Dendritic cell treated with granulocyte-macrophage colony-stimulating factor and Interleukin-4, amounts not matched to agents 40 ng/mL and 50 ng/mL, for 4 days (primary cell): ENCODE results near the gene CTSZ.
"Not testable (repeated sequence)": the region's sequence is repeated elsewhere in the genome, so short reads cannot be mapped to it uniquely, and the experiment has no call there.

Source experiments
- H3K27ac Mint-ChIP-seq: one replicate; pipeline ENCODE4 v1.8.0; 2022; ENCODE audit warnings: mild to moderate bottlenecking, mixed read lengths
- H3K27me3 Mint-ChIP-seq: one replicate; pipeline ENCODE4 v1.8.0; 2022; ENCODE audit warnings: mild to moderate bottlenecking, mixed read lengths
- H3K36me3 Mint-ChIP-seq: one replicate; pipeline ENCODE4 v1.8.0; 2022; ENCODE audit warnings: low read depth, mixed read lengths
- H3K4me1 Mint-ChIP-seq: one replicate; pipeline ENCODE4 v1.8.0; 2022; ENCODE audit warnings: low read depth, mixed read lengths
- H3K4me3 Mint-ChIP-seq: one replicate; pipeline ENCODE4 v1.8.0; 2022; ENCODE audit warnings: mild to moderate bottlenecking, moderate library complexity, mixed read lengths
- H3K9me3 Mint-ChIP-seq: one replicate; pipeline ENCODE4 v1.8.0; 2022; ENCODE audit warnings: mixed read lengths
- intact Hi-C: fragments of 100-400 bp; cut with micrococcal nuclease; formaldehyde crosslinking; loops from one replicate; pipeline ENCODE4 v1.15.0; 2022

CTSZ gene

DNA sequence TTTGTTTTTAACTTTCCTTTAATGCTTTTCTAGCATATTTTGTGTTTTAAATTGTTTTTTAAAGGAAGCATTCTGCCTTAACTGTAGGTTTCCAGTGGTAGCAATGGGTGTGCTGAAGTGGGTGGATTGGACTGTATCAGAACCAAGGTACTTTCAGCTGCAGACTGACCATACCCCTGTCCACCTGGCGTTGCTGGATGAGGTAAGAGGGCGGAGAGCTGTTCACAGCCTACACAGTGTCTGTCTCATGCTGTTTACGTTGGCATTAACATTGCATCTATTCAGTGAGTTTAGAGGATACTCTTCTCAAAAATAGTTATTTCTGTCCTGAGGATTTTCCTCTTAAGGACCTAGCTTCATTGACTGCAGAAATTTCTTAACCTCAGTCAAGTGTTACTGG is 14.1 kb downstream of the CTSZ start:
- H3K36me3 Mint-ChIP-seq = peaks cover 98% of the 10 kb centered on the region
- no peak overlapping the region for H3K4me3 Mint-ChIP-seq
- H3K9me3 Mint-ChIP-seq = no peaks in the 10 kb centered on the region
- no peaks in the 10 kb centered on the region for H3K27me3 Mint-ChIP-seq
- peak overlapping the region; percentile 41 for H3K27ac Mint-ChIP-seq
- H3K4me1 Mint-ChIP-seq = peaks cover 29% of the 10 kb centered on the region
- intact Hi-C loops = loop anchor here (5.0 kb wide), 1 partner anchor 96 kb away; no protein-coding TSS in a partner anchor

DNA sequence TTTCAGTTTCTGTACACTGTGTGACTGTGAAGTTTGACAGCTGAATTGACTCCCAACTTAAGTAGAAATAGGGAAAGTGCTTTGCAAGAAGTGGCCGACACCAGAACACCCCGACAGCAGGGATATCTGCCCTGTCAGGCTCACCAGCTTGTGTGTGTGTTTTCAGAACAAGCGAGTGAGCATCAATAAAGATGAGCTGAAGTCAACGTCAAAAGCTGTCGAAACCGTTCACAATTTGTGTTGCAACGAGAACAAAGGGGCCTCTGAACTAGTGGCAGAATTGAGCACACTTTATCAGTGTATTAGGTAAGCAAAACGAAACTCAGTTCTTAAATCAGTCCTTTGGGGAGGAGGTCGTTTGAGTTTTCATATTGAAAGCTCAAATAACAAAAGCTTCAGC is 15.3 kb downstream of the CTSZ start:
- intact Hi-C loops = loop anchor here (5.0 kb wide), 1 partner anchor 94 kb away; no protein-coding TSS in a partner anchor
- peaks cover 98% of the 10 kb centered on the region for H3K36me3 Mint-ChIP-seq
- H3K4me3 Mint-ChIP-seq = no peak overlapping the region
- H3K27ac Mint-ChIP-seq = peak overlapping the region; percentile 66
- H3K27me3 Mint-ChIP-seq = no peaks in the 10 kb centered on the region
- peaks cover 24% of the 10 kb centered on the region for H3K4me1 Mint-ChIP-seq
- no peaks in the 10 kb centered on the region for H3K9me3 Mint-ChIP-seq

DNA sequence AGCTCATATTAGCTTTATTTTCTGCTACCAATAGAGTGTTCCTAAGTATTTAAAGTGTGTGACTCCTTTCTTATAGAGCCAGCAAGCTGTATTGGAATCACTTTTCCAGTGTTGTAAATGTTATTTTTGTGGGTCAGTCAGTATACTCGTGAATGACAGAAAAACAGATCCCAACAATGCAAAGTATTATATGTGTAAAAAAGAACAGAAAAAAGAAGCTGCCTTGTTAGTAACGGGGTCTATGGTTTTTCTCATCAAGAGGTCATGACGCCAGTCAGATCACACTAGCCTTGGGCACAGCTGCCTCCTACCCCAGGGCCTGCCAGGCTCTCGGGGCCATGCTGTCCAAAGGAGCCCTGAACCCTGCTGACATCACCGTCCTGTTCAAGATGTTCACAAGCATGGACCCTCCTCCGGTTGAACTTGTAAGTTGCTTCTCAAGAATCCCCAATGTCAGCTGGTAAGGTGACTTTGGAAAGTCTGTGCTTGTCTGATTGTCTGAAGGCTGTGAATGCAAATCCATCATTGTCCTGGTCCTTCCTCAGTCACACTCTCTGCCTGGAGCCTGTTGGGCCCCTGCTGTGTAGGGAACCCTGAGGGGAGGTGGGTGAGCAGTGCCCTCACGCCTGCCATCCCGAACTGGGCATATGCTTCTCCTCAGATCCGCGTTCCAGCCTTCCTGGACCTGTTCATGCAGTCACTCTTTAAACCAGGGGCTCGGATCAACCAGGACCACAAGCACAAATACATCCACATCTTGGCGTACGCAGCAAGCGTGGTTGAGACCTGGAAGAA is 16.2 kb downstream of the CTSZ start:
- Mint-ChIP-seq H3K4me3 (no peak overlapping the region), H3K27ac (no peak overlapping the region), H3K9me3 (no peaks in the 10 kb centered on the region), H3K36me3 (peaks cover 98% of the 10 kb centered on the region), H3K4me1 (peaks cover 21% of the 10 kb centered on the region), H3K27me3 (no peaks in the 10 kb centered on the region)
- intact Hi-C loops = loop anchor here (5.0 kb wide), 1 partner anchor 94 kb away; no protein-coding TSS in a partner anchor

DNA sequence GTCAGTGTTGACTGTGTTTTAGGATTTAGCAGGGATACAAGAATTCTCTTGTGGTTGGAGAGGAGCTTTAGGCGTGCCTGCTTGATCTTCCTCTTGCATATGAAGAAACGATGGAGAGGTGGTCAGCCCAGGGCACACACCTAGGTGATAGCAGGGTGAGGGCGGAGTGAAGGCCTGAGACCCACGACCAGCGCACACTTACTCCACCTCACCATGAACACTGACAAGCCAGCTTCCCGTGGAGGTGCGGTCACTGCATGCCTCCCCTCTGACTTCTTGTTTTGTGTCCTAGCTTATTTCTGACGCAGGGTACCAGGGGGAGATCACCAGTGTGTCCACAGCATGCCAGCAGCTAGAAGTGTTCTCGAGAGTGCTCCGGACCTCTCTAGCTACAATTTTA is 17.9 kb downstream of the CTSZ start:
- H3K36me3 Mint-ChIP-seq = peaks cover 89% of the 10 kb centered on the region
- no peak overlapping the region for H3K27ac Mint-ChIP-seq
- H3K4me1 Mint-ChIP-seq = peaks cover 29% of the 10 kb centered on the region
- no peaks in the 10 kb centered on the region for H3K9me3 Mint-ChIP-seq
- intact Hi-C loops = loop anchor here (10.0 kb wide), 1 partner anchor 46 kb away; the partner anchor contains the start of gene ATP5F1E
- H3K27me3 Mint-ChIP-seq = no peaks in the 10 kb centered on the region
- no peak overlapping the region for H3K4me3 Mint-ChIP-seq

DNA sequence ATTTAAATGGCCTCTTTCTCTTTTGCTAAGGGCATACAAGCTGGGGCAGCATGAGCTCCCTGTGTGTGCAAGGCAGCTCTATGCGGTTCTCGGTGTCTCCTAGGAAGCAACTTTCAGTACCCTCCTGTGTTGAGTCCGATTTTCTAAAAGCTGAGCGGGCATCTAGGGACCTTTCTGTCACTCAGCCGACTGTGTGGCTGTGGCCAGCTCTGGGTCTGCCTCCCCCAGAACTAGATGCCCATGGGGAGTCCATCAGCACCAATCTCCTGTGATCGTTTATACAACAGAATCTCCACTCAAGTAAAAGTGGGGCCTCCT is 18.5 kb downstream of the CTSZ start:
- Mint-ChIP-seq H3K27me3 (no peaks in the 10 kb centered on the region), H3K36me3 (peaks cover 83% of the 10 kb centered on the region), H3K9me3 (no peaks in the 10 kb centered on the region), H3K27ac (no peak overlapping the region), H3K4me1 (peaks cover 35% of the 10 kb centered on the region), H3K4me3 (no peak overlapping the region)
- intact Hi-C loops = loop anchor here (10.0 kb wide), 1 partner anchor 46 kb away; the partner anchor contains the start of gene ATP5F1E

DNA sequence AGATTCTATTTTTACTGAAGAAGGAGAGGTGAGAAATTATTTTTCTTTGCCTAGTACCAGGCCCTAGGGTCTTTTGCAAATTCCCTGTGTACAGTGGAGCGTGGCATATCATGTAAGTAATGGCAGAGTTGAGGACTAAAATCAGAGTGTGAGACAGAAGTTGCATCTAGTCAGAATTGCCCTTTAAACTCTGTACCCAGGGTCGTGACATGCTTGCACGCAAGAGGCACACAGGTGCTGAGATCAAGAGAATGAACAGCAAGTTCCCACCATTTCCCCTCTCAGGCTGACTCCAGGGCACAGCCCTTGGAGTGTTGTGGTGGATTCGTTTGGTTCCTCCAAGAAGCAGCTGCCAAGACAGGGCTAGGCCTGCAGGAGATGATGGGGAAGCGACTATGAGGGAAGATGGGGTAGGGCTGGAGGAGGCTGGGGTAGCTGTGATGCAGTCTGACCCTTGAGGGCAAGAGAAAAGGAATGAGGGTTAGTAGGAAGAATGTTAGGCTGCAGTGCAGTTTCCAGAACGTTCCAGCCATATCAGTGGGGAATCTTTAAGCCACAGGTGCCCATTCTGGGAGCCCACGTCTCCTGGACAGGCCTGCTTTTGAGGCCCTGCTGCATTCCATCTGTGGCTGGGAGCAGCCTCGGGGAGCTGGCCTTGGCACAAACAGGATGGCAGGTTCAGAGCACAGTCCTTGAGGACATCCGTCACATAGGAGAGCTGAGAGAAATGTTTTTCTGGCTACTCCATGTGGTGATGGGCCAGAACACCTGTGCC is 19.1 kb downstream of the CTSZ start:
- intact Hi-C loops = loop anchor here (10.0 kb wide), 1 partner anchor 47 kb away; the partner anchor contains the start of gene ATP5F1E
- Mint-ChIP-seq H3K27me3 (no peaks in the 10 kb centered on the region), H3K4me3 (no peak overlapping the region), H3K27ac (no peak overlapping the region), H3K36me3 (peaks cover 77% of the 10 kb centered on the region), H3K9me3 (no peaks in the 10 kb centered on the region), H3K4me1 (peaks cover 36% of the 10 kb centered on the region)

DNA sequence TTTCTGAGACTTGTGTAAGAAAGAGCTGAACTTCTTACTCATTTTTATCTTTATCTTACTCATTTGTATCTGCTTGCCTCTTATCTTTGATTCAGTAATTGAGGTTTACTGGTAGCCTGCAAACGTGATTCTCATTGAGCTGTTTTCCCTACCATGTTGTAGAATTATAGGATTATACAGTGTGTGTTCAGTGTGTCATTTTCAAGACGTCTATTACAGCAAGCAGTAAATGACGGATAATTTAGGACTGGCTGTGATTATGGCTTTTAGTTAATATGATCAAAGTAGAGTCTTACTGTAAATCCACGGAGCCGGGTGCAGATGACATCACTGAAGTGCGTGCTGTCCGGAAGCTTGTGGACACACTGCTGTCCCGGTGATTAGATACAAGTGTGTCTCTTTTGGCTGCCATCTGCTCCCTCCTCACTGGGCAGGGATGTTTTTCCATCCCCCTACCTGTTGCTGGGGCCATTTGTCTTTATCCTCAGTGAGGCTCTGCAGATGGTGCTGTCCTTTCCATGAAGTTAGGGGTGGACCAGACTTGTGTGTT is 20.0 kb downstream of the CTSZ start:
- no peak overlapping the region for H3K4me3 Mint-ChIP-seq
- intact Hi-C loops = loop anchor here (10.0 kb wide), 1 partner anchor 48 kb away; the partner anchor contains the start of gene ATP5F1E
- H3K27ac Mint-ChIP-seq = no peak overlapping the region
- H3K36me3 Mint-ChIP-seq = peaks cover 69% of the 10 kb centered on the region
- H3K9me3 Mint-ChIP-seq = no peaks in the 10 kb centered on the region
- H3K4me1 Mint-ChIP-seq = peaks cover 45% of the 10 kb centered on the region
- no peaks in the 10 kb centered on the region for H3K27me3 Mint-ChIP-seq

DNA sequence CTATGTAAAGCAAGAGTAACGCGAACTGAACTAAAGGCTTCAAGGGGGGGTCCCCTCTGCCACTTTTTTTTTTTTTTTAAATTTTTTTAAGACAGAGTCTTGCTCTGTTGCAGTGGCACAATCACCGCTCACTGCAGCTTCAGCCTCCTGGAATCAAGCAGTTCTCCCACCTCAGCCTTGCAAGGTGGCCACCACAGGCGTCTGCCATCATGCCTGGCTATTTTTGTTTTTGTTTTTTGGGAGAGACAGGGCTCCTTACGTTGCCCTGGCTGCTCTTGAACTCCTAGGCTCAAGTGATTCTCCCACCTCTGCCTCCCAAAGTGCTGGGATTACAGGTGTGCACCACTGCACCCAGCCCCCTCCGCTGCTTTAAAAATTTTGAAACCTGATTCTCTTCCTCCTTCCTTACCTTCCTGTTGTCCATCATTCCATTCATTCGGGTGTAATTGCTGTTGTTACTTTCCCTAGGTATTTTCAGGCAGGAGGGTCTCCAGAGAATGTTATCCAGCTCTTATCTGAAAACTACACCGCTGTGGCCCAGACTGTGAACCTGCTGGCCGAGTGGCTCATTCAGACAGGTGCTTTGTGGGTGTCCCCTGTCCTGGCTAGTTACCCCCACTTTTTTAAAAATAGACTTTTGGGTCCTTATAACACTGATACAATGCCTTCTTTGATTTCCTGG is 20.6 kb downstream of the CTSZ start:
- H3K4me1 Mint-ChIP-seq = peaks cover 45% of the 10 kb centered on the region
- H3K4me3 Mint-ChIP-seq = no peak overlapping the region
- no peaks in the 10 kb centered on the region for H3K9me3 Mint-ChIP-seq
- peaks cover 63% of the 10 kb centered on the region for H3K36me3 Mint-ChIP-seq
- H3K27ac Mint-ChIP-seq = no peak overlapping the region
- no peaks in the 10 kb centered on the region for H3K27me3 Mint-ChIP-seq
- intact Hi-C loops = loop anchor here (10.0 kb wide), 1 partner anchor 48 kb away; the partner anchor contains the start of gene ATP5F1E

DNA sequence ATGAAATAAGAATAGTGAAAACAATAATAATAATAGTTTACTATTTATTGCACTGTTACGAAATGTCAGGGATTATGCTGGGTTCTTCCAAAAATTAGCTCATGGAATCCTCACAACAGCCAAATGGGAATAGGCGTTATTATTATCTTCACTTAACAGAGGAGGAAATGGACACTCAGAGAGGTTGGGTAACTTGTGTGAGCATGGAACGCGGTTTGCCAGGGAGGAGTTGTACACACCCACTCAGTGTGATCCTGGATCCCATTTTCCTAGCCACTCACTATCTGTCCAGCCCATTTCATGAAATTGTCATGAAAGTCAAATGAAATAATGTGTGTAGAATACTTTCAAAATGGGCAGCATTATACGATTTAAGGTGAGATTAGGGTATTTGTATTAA is 21.4 kb downstream of the CTSZ start:
- Mint-ChIP-seq H3K9me3 (no peaks in the 10 kb centered on the region), H3K36me3 (peaks cover 56% of the 10 kb centered on the region), H3K27me3 (no peaks in the 10 kb centered on the region), H3K4me1 (peaks cover 45% of the 10 kb centered on the region), H3K27ac (no peak overlapping the region), H3K4me3 (no peak overlapping the region)
- intact Hi-C loops = loop anchor here (10.0 kb wide), 1 partner anchor 49 kb away; the partner anchor contains the start of gene ATP5F1E

DNA sequence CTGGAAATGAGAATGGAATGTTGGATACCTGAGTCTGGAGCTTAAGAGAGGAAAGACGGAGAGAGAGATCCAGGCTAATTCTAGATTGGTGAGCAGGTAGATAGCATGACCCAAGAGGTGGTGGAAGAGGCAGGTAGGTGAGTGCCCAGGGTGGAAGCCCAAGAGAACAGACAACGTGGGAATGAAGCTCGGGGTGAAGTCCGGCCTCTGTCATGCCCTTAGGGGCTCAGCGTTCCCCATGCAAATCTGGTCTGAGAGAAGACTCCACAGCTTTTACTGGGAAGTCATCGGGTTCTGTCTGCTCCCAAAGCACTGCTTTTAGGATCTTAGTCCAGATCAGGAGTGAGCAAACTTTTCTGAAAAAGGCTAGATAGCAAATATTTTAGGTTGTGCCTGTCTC is 22.4 kb downstream of the CTSZ start:
- H3K36me3 Mint-ChIP-seq = peaks cover 46% of the 10 kb centered on the region
- no peak overlapping the region for H3K27ac Mint-ChIP-seq
- H3K27me3 Mint-ChIP-seq = no peaks in the 10 kb centered on the region
- no peak overlapping the region for H3K4me3 Mint-ChIP-seq
- H3K9me3 Mint-ChIP-seq = no peaks in the 10 kb centered on the region
- H3K4me1 Mint-ChIP-seq = peaks cover 45% of the 10 kb centered on the region
- intact Hi-C loops = loop anchor here (5.0 to 10.0 kb wide), 2 partner anchors 50 to 92 kb away; partner anchors contain the start of gene ATP5F1E

DNA sequence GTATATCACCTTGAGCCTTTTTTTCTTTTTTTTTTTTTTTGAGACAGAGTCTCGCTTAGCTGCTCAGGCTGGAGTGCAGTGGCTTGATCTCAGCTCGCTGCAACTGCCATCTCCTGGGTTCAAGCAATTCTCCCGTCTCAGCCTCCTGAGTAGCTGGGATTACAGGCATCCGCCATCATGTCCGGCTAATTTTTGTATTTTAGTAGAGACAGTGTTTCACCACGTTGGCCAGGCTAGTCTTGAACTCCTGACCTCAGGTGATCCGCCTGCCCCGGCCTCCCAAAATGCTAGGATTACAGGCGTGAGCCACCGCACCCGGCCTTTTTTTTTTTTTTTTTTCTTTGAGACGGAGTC is 24.0 kb downstream of the CTSZ start:
- Mint-ChIP-seq H3K4me1 (peaks cover 51% of the 10 kb centered on the region), H3K36me3 (peaks cover 30% of the 10 kb centered on the region)
- not testable (repeated sequence) for H3K27me3 Mint-ChIP-seq, H3K9me3 Mint-ChIP-seq, H3K27ac Mint-ChIP-seq, H3K4me3 Mint-ChIP-seq
- intact Hi-C loops = loop anchor here (5.0 to 10.0 kb wide), 2 partner anchors 52 to 91 kb away; partner anchors contain the start of gene ATP5F1E

DNA sequence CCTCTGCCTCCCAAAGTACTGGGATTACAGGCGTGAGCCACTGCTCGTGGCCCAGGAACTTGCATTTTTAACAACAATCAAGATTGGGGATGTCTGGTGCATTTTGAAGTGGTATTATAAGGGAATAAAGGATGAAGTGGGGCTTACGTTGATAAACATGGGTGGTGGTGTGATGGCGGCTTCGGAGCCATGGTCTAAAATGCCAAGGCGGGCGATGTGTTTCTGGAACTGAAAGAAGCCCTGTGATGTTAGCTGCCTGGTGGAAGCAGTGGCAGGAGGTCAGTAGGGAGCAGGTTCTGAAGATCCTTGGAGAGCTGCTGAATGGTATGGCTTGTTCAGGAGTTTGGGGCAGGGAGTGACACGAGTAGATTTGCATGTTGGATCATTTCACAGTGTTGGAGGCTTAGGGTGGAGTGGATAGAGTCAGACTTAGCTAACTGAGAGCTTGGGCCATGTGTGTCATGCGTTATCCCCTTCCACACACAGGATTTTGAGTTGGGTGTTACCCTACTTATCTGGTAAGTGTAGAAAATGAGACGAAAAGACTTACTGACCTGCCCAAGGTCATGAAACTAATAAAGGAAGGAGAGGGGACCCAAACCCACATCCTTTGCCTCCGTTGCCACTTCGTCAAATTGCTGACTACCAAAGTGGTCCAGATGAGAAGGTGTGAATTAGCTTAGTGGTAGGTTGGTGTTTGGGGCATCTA is 24.5 kb downstream of the CTSZ start:
- peaks cover 25% of the 10 kb centered on the region for H3K36me3 Mint-ChIP-seq
- H3K27me3 Mint-ChIP-seq = peaks cover 5% of the 10 kb centered on the region
- H3K4me3 Mint-ChIP-seq = peak overlapping the region; percentile 75
- H3K4me1 Mint-ChIP-seq = peaks cover 48% of the 10 kb centered on the region
- no peaks in the 10 kb centered on the region for H3K9me3 Mint-ChIP-seq
- H3K27ac Mint-ChIP-seq = no peak overlapping the region
- intact Hi-C loops = loop anchor here (5.0 to 10.0 kb wide), 2 partner anchors 52 to 90 kb away; partner anchors contain the start of gene ATP5F1E
